ENCODE results near the gene RAD54L2.

GRCh38 chr3:51508255-51508654, 30.3 kb upstream of the RAD54L2 start:
- TF ChIP-seq, protein P1, sequence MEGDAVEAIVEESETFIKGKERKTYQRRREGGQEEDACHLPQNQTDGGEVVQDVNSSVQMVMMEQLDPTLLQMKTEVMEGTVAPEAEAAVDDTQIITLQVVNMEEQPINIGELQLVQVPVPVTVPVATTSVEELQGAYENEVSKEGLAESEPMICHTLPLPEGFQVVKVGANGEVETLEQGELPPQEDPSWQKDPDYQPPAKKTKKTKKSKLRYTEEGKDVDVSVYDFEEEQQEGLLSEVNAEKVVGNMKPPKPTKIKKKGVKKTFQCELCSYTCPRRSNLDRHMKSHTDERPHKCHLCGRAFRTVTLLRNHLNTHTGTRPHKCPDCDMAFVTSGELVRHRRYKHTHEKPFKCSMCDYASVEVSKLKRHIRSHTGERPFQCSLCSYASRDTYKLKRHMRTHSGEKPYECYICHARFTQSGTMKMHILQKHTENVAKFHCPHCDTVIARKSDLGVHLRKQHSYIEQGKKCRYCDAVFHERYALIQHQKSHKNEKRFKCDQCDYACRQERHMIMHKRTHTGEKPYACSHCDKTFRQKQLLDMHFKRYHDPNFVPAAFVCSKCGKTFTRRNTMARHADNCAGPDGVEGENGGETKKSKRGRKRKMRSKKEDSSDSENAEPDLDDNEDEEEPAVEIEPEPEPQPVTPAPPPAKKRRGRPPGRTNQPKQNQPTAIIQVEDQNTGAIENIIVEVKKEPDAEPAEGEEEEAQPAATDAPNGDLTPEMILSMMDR (IDR thresholded peaks at IDR 0.05) = no peak
- TF ChIP-seq MAX (IDR thresholded peaks at IDR 0.05) (no peak), POLR2A (IDR thresholded peaks at IDR 0.05; ENCODE audit: low read length) (no peak), EHMT2 (IDR thresholded peaks at IDR 0.05; ENCODE audit: low read depth) (no peak), CEBPB (IDR thresholded peaks at IDR 0.05) (no peak), ESRRA (IDR thresholded peaks at IDR 0.05; ENCODE audit: borderline replicate concordance, low read length) (no peak), ZFP36 (IDR thresholded peaks at IDR 0.05; ENCODE audit: borderline replicate concordance, partially characterized antibody) (no peak), NFE2L2 (conservative IDR thresholded peaks at IDR 0.05; ENCODE audit: low read length) (no peak), CHD2 (IDR thresholded peaks at IDR 0.05; ENCODE audit: low read length, partially characterized antibody) (no peak), ZNF302 (CRISPR knock-in tag; IDR thresholded peaks at IDR 0.05) (no peak), RNF2 (IDR thresholded peaks at IDR 0.05; ENCODE audit: borderline replicate concordance, low read depth) (no peak)

All from A549 (cell line).